ENCODE measurements around the gene ZNF536.

- no peak for TF ChIP-seq POLR2A (IDR thresholded peaks at IDR 0.05)
- no peak for TF ChIP-seq CTCF (IDR thresholded peaks at IDR 0.05)
Measured at GRCh38 chr19:30448386-30449077, 76.3 kb downstream of the ZNF536 start.

Measured in ovary (tissue), 3 donors.